ENCODE data around the gene HOXA4. TPM values are rescaled to one million over a fixed set of nuclear protein-coding genes. Genes with fewer than 3 reads are reported as not detected.

The HOXA4 gene
- total and polyA plus RNA-seq, 7 donors, result 1.8 to 4.8 (median 2.9) TPM; not detected in 1

GRCh38 chr7:27110186-27111031 lies 20.1 kb downstream of the HOXA4 start:
- Histone ChIP-seq H3K4me1 (peaks cover 0 to 78% (median 61%) of the 10 kb centered on the region in 4 donors), H3K27me3 (no peaks in the 10 kb centered on the region), H3K27ac (peak overlapping the region; percentile 93 to 99 (median 94)), H3K36me3 (no peaks in the 10 kb centered on the region), H3K9me3 (no peaks in the 10 kb centered on the region), H3K4me3 (peak overlapping the region; percentile 14 to 42 (median 28))
- TF ChIP-seq CTCF (IDR thresholded peaks at IDR 0.05), result no peak
- no peak for TF ChIP-seq POLR2A (IDR thresholded peaks at IDR 0.05)
- TF ChIP-seq POLR2AphosphoS5 (IDR thresholded peaks at IDR 0.05), result peak in 3 of 4 donors; percentile 64 to 69 (median 64)
- TF ChIP-seq EP300 (IDR thresholded peaks at IDR 0.05), result peak in 1 of 4 donors; percentile 24
- intact Hi-C loops (cut with DNase I), result no loop called here
- WGBS, 2 donors, result 31 to 66% methylated on average over 66 of the region's 66 CpGs
- DNase-seq, result peak; percentile 89

GRCh38 chr7:27109466-27110185 lies 20.9 kb downstream of the HOXA4 start:
- H3K9me3 ChIP-seq, result no peaks in the 10 kb centered on the region
- intact Hi-C loops (cut with DNase I), result no loop called here
- no peak for DNase-seq
- peaks cover 0 to 81% (median 56%) of the 10 kb centered on the region in 4 donors for H3K4me1 ChIP-seq
- peak overlapping the region; percentile 93 to 99 (median 94) for H3K27ac ChIP-seq
- H3K36me3 ChIP-seq, result no peaks in the 10 kb centered on the region
- WGBS, 2 donors, result 83 to 86% methylated on average over 4 of the region's 4 CpGs
- H3K27me3 ChIP-seq, result no peaks in the 10 kb centered on the region
- no peak for TF ChIP-seq POLR2AphosphoS5 (IDR thresholded peaks at IDR 0.05)
- TF ChIP-seq POLR2A (IDR thresholded peaks at IDR 0.05), result no peak
- H3K4me3 ChIP-seq, result no peak overlapping the region

- peak; percentile 89 for DNase-seq
- WGBS, 2 donors, result 28 to 56% methylated on average over 41 of the region's 41 CpGs
- no peaks in the 10 kb centered on the region for H3K27me3 ChIP-seq
- H3K4me3 ChIP-seq, result peak overlapping the region; percentile 27 to 47 (median 38)
- no peaks in the 10 kb centered on the region for H3K9me3 ChIP-seq
- H3K36me3 ChIP-seq, result no peaks in the 10 kb centered on the region
- TF ChIP-seq POLR2AphosphoS5 (IDR thresholded peaks at IDR 0.05) (peak; percentile 80 to 88 (median 82)), CTCF (IDR thresholded peaks at IDR 0.05) (no peak), EP300 (IDR thresholded peaks at IDR 0.05) (no peak), POLR2A (IDR thresholded peaks at IDR 0.05) (peak; percentile 40 to 56)
- intact Hi-C loops (cut with DNase I), result no loop called here
- peak overlapping the region; percentile 93 to 99 (median 94) for H3K27ac ChIP-seq
- H3K4me1 ChIP-seq, result peaks cover 0 to 80% (median 49%) of the 10 kb centered on the region in 4 donors
Observed at GRCh38 chr7:27108390-27109127, 22.0 kb downstream of the HOXA4 start.

- intact Hi-C loops (cut with DNase I), result no loop called here
- peak overlapping the region; percentile 27 to 47 (median 38) for H3K4me3 ChIP-seq
- WGBS, 2 donors, result 26 to 60% methylated on average over 47 of the region's 47 CpGs
- no peaks in the 10 kb centered on the region for H3K36me3 ChIP-seq
- H3K4me1 ChIP-seq, result peaks cover 0 to 71% (median 42%) of the 10 kb centered on the region in 4 donors
- peak; percentile 71 for DNase-seq
- no peak for TF ChIP-seq POLR2A (IDR thresholded peaks at IDR 0.05)
- TF ChIP-seq CTCF (IDR thresholded peaks at IDR 0.05), result no peak
- TF ChIP-seq EP300 (IDR thresholded peaks at IDR 0.05), result no peak
- TF ChIP-seq POLR2AphosphoS5 (IDR thresholded peaks at IDR 0.05), result peak in 3 of 4 donors; percentile 7 to 28 (median 19)
- no peaks in the 10 kb centered on the region for H3K27me3 ChIP-seq
- H3K9me3 ChIP-seq, result no peaks in the 10 kb centered on the region
- peak overlapping the region; percentile 93 to 99 (median 94) for H3K27ac ChIP-seq
Observed at GRCh38 chr7:27107391-27108381, 22.9 kb downstream of the HOXA4 start.
